GM10248 (cell line): ENCODE measurements around the gene CDHR4.

ENCODE experiments used
- CTCF ChIA-PET: fragments of 300-600 bp; sonication (Branson Sonifier 250); formaldehyde crosslinking; extraction: SDS; loops from one replicate; lab custom pipeline; 2021; ENCODE audit warnings: antibody characterized with exemption; lab: Yijun Ruan, JAX
- POLR2A ChIA-PET: fragments of 350-650 bp; sonication (Branson Sonifier 250); formaldehyde crosslinking; extraction: SDS; loops from one replicate; lab custom pipeline; 2020; ENCODE audit warnings: antibody characterized with exemption; lab: Yijun Ruan, JAX
- DNase-seq: peaks from one replicate; pipeline ENCODE4 v3.0.0; 2012; ENCODE audit errors: extremely low spot score
- TF ChIP-seq, protein P1 (sequence below): IDR thresholded peaks from 2 replicates; pipeline ENCODE4 v1.5.1; 2012; ENCODE audit warnings: mild to moderate bottlenecking, low read depth; ENCODE audit errors: extremely low read depth, missing control alignments, control extremely low read depth

The CDHR4 gene

GRCh38 chr3:49790626-49791411 is 8.9 kb downstream of the CDHR4 start:
- ChIA-PET POLR2A (interaction anchor here (1.5 kb wide), 1 partner anchor 12 kb away, joined by 3 read pairs; the partner anchor contains the start of gene INKA1), CTCF (interaction anchor here (5.1 to 25.2 kb wide), 2 partner anchors 12 to 46 kb away, joined by 38 to 558 read pairs; partner anchors contain the start of gene INKA1)
- TF ChIP-seq, protein P1, sequence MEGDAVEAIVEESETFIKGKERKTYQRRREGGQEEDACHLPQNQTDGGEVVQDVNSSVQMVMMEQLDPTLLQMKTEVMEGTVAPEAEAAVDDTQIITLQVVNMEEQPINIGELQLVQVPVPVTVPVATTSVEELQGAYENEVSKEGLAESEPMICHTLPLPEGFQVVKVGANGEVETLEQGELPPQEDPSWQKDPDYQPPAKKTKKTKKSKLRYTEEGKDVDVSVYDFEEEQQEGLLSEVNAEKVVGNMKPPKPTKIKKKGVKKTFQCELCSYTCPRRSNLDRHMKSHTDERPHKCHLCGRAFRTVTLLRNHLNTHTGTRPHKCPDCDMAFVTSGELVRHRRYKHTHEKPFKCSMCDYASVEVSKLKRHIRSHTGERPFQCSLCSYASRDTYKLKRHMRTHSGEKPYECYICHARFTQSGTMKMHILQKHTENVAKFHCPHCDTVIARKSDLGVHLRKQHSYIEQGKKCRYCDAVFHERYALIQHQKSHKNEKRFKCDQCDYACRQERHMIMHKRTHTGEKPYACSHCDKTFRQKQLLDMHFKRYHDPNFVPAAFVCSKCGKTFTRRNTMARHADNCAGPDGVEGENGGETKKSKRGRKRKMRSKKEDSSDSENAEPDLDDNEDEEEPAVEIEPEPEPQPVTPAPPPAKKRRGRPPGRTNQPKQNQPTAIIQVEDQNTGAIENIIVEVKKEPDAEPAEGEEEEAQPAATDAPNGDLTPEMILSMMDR = no peak
- DNase-seq = no peak

- ChIA-PET CTCF (interaction anchor here (0.8 to 3.8 kb wide), 8 partner anchors 12 to 65 kb away, joined by 3 to 33 read pairs (median 4); partner anchors contain the start of genes CDHR4 and INKA1), POLR2A (interaction anchor here (0.9 kb wide), 1 partner anchor 15 kb away, joined by 4 read pairs; the partner anchor contains the start of gene INKA1)
- DNase-seq = no peak
- TF ChIP-seq, protein P1 = no peak
These were observed 11.6 kb downstream of the CDHR4 start for GRCh38 chr3:49788056-49788455.

GRCh38 chr3:49787536-49787935 is 12.1 kb downstream of the CDHR4 start:
- DNase-seq = no peak
- TF ChIP-seq, protein P1 = no peak
- CTCF ChIA-PET = interaction anchor here (0.8 to 3.8 kb wide), 7 partner anchors 14 to 65 kb away, joined by 3 to 33 read pairs (median 4); partner anchors contain the start of gene INKA1
- POLR2A ChIA-PET = interaction anchor here (0.9 kb wide), 1 partner anchor 16 kb away, joined by 4 read pairs; the partner anchor contains the start of gene INKA1

- ChIA-PET POLR2A (interaction anchor here (0.9 kb wide), 1 partner anchor 16 kb away, joined by 4 read pairs; the partner anchor contains the start of gene INKA1), CTCF (interaction anchor here (0.8 to 3.8 kb wide), 8 partner anchors 14 to 64 kb away, joined by 3 to 33 read pairs (median 4); partner anchors contain the start of gene INKA1)
- TF ChIP-seq, protein P1 = no peak
- no peak for DNase-seq
These were observed 12.6 kb downstream of the CDHR4 start for GRCh38 chr3:49787182-49787464.

GRCh38 chr3:49786357-49787181 is 13.1 kb downstream of the CDHR4 start, which contains the start of gene IP6K1:
Gene IP6K1, minus strand, starts transcription at chr3:49786542. Its CDS starts 38,502 bp downstream, at chr3:49748040.
- ChIA-PET POLR2A (interaction anchor here (0.6 to 1.1 kb wide), 3 partner anchors 13 to 23 kb away, joined by 3 to 6 read pairs (median 3); partner anchors contain the start of genes CDHR4 and INKA1), CTCF (interaction anchor here (1.0 to 3.8 kb wide), 4 partner anchors 12 to 53 kb away, joined by 3 to 33 read pairs (median 5); partner anchors contain the start of gene INKA1)
- peak; percentile 100 for DNase-seq
- TF ChIP-seq, protein P1 = no peak
